GM11168 (cell line): ENCODE results near the gene CYBC1.
"Not testable (repeated sequence)": the region's sequence is repeated elsewhere in the genome, so short reads cannot be mapped to it uniquely, and the experiment has no call there.

Experiments used
- in situ Hi-C: fragments of 300-500 bp; cut with MboI; formaldehyde crosslinking; loops from one replicate; pipeline ENCODE4 v1.12.0; 2022; ENCODE audit warnings: low sequenced_read_pairs; ENCODE audit not compliant: unreplicated experiment

CYBC1 gene

GRCh38 chr17:82480318-82480717, 29.8 kb upstream of the CYBC1 start:
- in situ Hi-C loops: no loop called here

DNA sequence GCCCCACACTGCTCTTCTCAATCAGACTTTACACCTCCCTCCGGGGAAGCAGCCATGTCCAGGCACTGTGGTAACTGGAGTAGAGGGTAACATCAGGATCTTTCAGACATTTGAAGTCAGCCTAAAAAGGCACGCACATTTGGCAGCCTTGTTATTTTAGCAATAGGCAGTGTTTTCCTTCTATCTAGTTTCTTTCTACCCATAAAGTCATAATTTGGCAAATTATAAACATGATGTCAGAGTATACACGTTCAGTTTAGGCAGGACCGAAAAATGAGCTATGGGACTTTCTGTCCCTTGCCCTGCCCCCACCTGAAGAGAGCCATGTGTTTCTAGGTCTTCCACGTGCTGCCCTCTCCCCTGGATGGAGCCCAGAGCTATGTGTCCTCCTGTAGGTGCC, 29.1 kb upstream of the CYBC1 start:
- in situ Hi-C loops: no loop called here

DNA sequence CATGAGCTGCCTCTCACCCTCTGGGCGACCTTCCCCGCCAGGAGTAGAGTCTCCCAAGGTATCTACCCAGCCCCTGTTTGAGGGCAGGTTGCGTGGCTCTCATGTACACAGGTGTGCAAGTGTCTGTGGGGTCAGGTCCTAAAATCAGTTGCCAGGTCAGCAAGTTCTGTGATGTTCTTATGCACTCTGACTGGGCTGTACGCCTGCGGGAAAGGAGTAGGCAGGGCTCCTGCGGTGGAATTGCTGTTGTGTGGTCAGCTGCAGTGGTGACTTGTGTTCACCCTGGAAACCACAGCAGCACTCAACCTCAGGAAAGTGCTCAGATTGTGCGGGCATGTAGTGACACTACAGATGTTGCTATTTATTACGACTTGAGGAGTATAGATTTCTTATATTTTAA, 27.4 kb upstream of the CYBC1 start:
- in situ Hi-C loops: no loop called here

GRCh38 chr17:82475458-82475857, 24.9 kb upstream of the CYBC1 start:
- in situ Hi-C loops: no loop called here

DNA sequence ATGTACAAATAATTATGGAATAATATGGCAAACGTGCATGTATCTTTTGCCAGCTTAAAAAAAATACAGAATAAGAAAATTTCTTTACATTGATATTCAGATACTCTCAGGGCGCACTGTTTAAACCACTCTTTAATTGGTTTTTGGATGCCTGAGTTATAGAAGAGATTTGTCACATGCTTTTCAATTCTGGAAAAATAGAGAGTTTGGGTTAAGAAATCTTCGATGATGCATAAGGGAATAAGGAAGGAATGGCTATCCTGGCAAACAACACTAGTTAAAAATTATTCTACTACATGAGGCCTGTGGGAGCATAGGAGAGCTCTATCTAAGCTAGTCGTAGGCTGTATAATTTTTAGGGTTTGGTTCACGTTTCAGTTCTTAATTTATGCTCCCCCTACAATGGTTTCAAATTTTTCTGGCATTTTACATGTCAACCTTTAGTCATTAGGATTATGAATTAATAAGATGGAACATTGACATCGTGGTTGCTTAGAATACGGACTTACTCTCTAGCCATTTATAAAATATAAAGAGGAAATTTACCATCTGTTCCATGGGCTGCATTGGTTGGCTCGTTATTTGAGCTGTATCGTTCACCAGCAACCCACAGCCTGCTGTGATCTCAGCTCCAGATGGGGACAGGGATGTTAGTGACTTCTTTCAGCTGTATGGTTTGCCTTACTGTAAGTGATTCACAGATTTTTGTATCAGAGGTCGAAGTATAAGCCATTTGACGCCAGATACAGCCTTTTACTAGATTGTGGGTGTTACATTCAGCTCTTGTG, 23.9 kb upstream of the CYBC1 start:
- in situ Hi-C loops: no loop called here

DNA sequence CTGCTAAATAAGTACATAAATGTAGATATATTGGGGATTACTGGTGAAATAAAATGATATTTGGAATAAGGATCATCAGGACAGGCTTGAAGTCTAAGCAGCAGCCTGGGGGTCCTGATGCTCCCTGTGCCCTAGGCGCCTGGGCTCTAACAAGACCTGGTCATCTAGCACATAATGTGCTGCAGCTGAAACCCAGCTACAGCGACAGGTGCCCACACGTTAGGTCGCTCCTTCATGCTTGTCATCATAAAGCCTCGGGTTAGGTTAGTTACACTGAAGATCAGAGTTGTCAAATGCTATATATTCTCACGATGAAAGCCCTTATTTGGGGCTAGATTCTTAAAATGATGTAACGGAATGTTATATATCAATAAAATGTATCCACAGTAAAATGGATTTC, 19.5 kb upstream of the CYBC1 start:
- in situ Hi-C loops: no loop called here

DNA sequence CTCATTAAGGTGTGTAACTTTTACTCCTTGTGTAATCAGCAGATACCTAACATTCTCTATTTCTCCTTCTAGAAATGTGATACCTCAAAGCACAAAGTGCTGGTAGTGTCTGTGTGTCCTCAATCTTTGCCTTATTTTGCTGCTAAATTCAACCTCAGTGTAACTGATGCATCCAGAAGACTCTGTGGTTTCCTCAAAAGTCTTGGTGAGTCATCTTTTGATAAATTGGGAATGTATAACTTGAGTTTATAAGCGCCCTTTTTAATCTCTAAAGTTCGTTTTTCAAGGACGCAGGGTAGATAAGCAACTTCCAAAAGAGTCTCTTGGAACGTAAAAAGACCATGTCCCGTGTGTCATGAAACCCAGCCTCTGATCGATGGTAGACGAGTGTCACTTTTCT, 18.1 kb upstream of the CYBC1 start:
- in situ Hi-C loops: no loop called here

GRCh38 chr17:82465023-82465603, 14.6 kb upstream of the CYBC1 start:
- in situ Hi-C loops: no loop called here

GRCh38 chr17:82464567-82464929, 14.0 kb upstream of the CYBC1 start:
- in situ Hi-C loops: no loop called here

- in situ Hi-C loops: no loop called here
Measured at GRCh38 chr17:82463925-82464566, 13.5 kb upstream of the CYBC1 start.

DNA sequence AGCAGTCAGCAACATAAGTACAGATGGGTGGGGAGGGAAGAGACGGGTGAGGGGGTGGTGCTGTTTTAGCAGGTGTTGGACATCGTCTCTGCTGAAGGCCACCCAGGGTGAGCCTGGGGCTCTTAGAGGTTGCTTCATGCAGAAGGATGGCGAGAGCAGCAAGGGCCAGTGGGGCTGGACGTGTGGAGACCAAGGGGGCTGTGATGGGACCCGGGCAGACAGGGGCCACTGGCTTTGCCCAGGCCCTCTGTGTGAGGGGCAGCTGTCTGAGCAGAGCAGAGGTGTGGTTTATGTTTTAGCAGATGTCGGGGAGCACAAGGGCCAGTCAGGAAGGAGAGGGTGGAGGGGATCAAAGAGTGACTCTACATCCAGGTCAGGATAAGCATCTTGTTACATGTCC, 12.8 kb upstream of the CYBC1 start:
- in situ Hi-C loops: no loop called here

DNA sequence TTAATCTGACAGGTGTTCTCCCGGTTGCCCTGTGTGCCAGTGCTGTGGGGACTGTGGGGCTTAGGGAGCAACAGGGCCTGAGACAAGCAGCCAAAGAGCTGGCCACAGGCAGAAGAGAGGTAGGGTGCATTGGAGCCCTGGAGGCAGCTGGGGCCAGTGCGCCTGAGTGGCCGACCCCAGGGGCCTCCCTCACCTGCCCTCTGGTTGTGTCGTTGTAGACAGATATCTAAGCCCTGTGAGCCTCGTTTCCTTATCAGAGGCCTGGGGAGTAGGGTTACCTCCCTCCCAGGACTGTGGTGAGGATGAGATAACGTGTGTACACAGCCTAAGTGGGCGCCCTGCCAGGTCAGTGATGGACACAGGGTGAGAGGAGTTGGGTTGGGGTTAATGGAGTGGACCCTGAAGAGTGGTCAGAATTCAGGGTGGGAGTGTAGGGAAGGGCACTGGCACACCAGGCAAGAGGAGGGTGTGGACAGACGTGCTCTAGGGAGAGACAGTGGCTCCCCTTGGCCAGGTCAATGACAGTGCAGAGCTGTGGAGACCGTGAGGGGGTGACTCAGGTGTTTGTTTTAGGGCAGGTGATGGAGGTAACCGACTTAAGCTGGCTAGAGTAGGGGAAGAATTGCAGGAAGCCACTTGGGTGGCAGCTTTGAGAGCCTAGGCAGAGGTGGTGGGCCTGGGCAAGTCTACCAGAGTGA, 11.4 kb upstream of the CYBC1 start:
- in situ Hi-C loops: no loop called here

GRCh38 chr17:82459936-82460335, 9.4 kb upstream of the CYBC1 start:
- in situ Hi-C loops: not testable (repeated sequence)

- in situ Hi-C loops: no loop called here
Measured at GRCh38 chr17:82458885-82459424, 8.4 kb upstream of the CYBC1 start.

GRCh38 chr17:82458179-82458884, 7.8 kb upstream of the CYBC1 start, which contains the start of gene NARF:
Gene NARF, plus strand, starts transcription at chr17:82458741. Its CDS starts 63 bp downstream, at chr17:82458804.
- in situ Hi-C loops: no loop called here

DNA sequence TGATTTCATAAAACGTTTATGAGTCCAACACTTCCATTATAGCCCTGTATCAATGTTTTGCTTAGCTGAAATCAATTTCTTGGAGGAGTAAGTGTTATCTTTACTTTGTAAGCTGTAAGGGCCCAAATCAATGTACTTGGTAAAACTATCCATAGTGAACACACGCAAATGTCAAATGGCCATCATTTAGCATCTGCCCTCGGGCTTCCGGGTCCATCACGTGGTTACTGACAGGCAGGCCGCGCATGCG, 7.3 kb upstream of the CYBC1 start:
- in situ Hi-C loops: no loop called here

- in situ Hi-C loops: no loop called here
Measured at GRCh38 chr17:82457073-82457928, 6.7 kb upstream of the CYBC1 start.

DNA sequence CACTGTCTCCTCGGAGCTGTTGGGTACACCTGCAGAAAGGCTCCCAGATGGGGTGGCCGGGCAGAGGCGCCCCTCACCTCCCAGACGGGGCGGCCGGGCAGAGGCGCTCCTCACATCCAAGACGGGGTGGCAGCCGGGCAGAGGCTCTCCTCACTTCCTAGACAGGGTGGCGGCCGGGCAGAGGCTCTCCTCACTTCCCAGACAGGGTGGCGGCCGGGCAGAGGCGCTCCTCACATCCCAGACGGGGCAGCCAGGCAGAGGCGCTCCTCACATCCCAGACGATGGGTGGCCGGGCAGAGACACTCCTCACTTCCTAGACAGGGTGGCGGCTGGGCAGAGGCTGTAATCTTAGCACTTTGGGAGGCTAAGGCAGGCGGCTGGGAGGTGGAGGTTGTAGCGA, 3.2 kb upstream of the CYBC1 start:
- in situ Hi-C loops: not testable (repeated sequence)

GRCh38 chr17:82453151-82453550, 2.6 kb upstream of the CYBC1 start:
- in situ Hi-C loops: not testable (repeated sequence)

- in situ Hi-C loops: no loop called here
Measured at GRCh38 chr17:82452162-82452561, 1.6 kb upstream of the CYBC1 start.
